ENCODE data around the gene CABP1. TPM values are rescaled to one million over a fixed set of nuclear protein-coding genes. Genes with fewer than 3 reads are reported as not detected.

The CABP1 gene
- total RNA-seq, 1 donor from 2014 or later = 0.47 TPM

DNA sequence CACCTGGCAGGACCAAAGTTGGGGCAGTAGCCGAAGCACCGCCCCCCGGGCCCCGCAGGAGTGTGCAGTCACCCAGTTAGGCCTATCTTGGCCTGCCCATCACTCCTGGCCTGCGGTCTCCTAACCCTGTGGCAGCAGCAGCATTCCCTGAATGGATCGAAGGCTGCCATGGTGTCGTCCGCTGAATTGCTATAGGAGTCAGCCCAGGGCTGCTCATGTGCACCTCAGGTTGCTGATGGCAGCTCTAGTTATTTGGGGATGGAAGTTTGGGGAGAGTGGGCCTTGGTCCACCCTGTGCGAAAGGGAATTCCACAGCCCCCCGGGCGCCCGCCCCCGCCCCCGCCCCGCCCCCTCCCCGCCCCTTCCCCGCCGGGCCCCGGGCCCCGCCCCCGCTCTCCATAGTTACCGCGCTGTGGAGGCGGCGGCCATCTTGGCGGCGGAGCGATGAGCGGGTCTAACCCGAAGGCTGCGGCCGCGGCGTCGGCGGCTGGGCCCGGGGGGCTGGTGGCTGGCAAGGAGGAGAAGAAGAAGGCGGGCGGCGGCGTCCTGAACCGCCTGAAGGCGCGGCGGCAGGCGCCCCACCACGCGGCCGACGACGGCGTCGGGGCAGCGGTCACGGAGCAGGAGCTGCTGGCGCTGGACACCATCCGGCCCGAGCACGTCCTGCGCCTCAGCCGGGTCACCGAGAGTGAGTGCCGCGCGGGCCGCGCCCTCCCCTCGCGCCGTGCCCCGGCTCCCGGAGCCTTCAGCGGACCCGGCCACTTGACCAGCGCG, 69.8 kb downstream of the CABP1 start, which contains the start of gene UNC119B:
Gene UNC119B, plus strand, starts transcription at position 428 of the 774 bp plus-strand sequence. Its CDS starts 17 bp downstream, at position 445.
- Histone ChIP-seq H3K27ac (peak within 1 kb of the TSS; percentile 51), H3K9ac (peak within 1 kb of the TSS; percentile 90), H3K27me3 (no peaks in the 10 kb centered on the region), H3K4me1 (peaks cover 20% of the 10 kb centered on the region), H3K9me3 (ENCODE audit: low read depth) (no peaks in the 10 kb centered on the region), H3K36me3 (no peaks in the 10 kb centered on the region), H3K4me3 (peak within 1 kb of the TSS; percentile 100), H3K4me2 (peak within 1 kb of the TSS; percentile 100), H2AFZ (replicated peaks) (peak within 1 kb of the TSS; percentile 95), H4K20me1 (ENCODE audit: low read depth) (peaks cover 43% of the 10 kb centered on the region), H3K79me2 (ENCODE audit: low read depth) (peaks cover 44% of the 10 kb centered on the region), H3F3A (ENCODE audit: low read depth) (peaks cover 14% of the 10 kb centered on the region)
- Mint-ChIP-seq H3K4me3 (peak within 1 kb of the TSS; percentile 89), H3K36me3 (peaks cover 10% of the 10 kb centered on the region), H3K27ac (peak within 1 kb of the TSS; percentile 97), H3K9me3 (no peaks in the 10 kb centered on the region), H3K27me3 (ENCODE audit: insufficient read depth, low read depth) (no peaks in the 10 kb centered on the region), H3K4me1 (peaks cover 26% of the 10 kb centered on the region)
- TF ChIP-seq, protein P1, sequence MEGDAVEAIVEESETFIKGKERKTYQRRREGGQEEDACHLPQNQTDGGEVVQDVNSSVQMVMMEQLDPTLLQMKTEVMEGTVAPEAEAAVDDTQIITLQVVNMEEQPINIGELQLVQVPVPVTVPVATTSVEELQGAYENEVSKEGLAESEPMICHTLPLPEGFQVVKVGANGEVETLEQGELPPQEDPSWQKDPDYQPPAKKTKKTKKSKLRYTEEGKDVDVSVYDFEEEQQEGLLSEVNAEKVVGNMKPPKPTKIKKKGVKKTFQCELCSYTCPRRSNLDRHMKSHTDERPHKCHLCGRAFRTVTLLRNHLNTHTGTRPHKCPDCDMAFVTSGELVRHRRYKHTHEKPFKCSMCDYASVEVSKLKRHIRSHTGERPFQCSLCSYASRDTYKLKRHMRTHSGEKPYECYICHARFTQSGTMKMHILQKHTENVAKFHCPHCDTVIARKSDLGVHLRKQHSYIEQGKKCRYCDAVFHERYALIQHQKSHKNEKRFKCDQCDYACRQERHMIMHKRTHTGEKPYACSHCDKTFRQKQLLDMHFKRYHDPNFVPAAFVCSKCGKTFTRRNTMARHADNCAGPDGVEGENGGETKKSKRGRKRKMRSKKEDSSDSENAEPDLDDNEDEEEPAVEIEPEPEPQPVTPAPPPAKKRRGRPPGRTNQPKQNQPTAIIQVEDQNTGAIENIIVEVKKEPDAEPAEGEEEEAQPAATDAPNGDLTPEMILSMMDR (IDR thresholded peaks at IDR 0.05) = no peak
- peak; percentile 30 for TF ChIP-seq EZH2 (IDR thresholded peaks at IDR 0.05)
- no peak for TF ChIP-seq EZH2phosphoT487 (IDR thresholded peaks at IDR 0.05)
- peak; percentile 90 for DNase-seq (ENCODE audit: low spot score)

DNA sequence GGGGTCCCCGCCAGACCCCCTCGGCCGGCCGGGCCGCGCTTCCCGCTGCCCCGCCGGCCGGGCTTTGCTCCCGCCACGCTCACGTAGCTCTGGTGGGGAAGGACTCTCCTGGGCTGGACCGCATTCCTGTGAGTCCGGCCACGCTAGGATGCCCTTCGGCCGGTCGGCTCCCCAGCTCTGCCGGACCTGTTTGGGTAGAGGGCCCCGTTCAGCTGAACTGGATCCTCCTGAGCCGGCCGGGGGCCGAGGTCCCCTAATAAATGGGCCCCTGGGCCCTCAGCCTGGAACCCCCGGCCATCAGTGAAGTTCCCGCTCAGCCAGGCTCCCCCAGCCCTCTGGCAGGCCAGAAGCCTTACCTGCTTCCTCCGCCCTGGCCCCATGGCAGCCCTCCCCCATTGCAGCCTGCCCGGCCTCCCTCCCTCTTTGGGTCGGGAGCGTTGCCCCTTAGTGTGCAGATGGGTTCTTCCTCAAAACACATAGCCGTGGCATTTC, 70.4 kb downstream of the CABP1 start:
- H3K27ac ChIP-seq = no peak overlapping the region
- H3K4me2 ChIP-seq = peak overlapping the region; percentile 100
- peak; percentile 65 for DNase-seq (ENCODE audit: low spot score)
- H3K4me1 Mint-ChIP-seq = peaks cover 26% of the 10 kb centered on the region
- H3K4me1 ChIP-seq = peaks cover 20% of the 10 kb centered on the region
- H3K36me3 ChIP-seq = no peaks in the 10 kb centered on the region
- no peaks in the 10 kb centered on the region for H3K9me3 Mint-ChIP-seq
- H3K36me3 Mint-ChIP-seq = peaks cover 11% of the 10 kb centered on the region
- H3K4me3 ChIP-seq = peak overlapping the region; percentile 100
- no peaks in the 10 kb centered on the region for H3K27me3 ChIP-seq
- H3K27ac Mint-ChIP-seq = peak overlapping the region; percentile 47
- peaks cover 49% of the 10 kb centered on the region for H3K79me2 ChIP-seq (ENCODE audit: low read depth)
- TF ChIP-seq EZH2phosphoT487 (IDR thresholded peaks at IDR 0.05) (no peak), EZH2 (IDR thresholded peaks at IDR 0.05) (peak; percentile 1)
- peaks cover 3% of the 10 kb centered on the region for H3K27me3 Mint-ChIP-seq (ENCODE audit: insufficient read depth, low read depth)
- peak overlapping the region; percentile 90 for H3K9ac ChIP-seq
- H4K20me1 ChIP-seq (ENCODE audit: low read depth) = peaks cover 47% of the 10 kb centered on the region
- peak overlapping the region; percentile 95 for H2AFZ ChIP-seq (replicated peaks)
- H3F3A ChIP-seq (ENCODE audit: low read depth) = peaks cover 14% of the 10 kb centered on the region
- H3K4me3 Mint-ChIP-seq = peak overlapping the region; percentile 89
- H3K9me3 ChIP-seq (ENCODE audit: low read depth) = no peaks in the 10 kb centered on the region

DNA sequence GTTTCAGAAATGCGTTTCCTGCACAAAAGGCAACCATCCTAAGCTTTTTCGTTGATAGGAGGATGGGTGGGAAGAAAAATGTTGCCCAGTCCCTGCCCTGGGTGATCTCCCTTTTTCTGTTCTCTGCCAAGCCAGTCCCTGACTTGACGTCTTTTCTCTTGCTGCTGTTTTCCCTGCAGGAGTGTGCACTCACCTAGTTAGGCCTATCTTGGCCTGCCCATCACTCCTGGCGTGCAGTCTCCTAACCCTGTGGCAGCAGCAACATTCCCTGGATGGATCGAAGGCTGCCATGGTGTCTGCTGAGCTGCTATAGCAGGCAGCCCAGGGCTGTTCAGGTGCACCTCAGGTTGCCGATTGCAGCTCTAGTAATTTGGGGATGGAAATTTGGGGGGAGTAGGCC, 71.0 kb downstream of the CABP1 start:
- Histone ChIP-seq H3K36me3 (no peaks in the 10 kb centered on the region), H3K9me3 (ENCODE audit: low read depth) (no peaks in the 10 kb centered on the region), H4K20me1 (ENCODE audit: low read depth) (peaks cover 53% of the 10 kb centered on the region), H3F3A (ENCODE audit: low read depth) (peaks cover 14% of the 10 kb centered on the region), H3K4me3 (peak overlapping the region; percentile 100), H3K4me2 (peak overlapping the region; percentile 100), H3K27me3 (no peaks in the 10 kb centered on the region), H2AFZ (replicated peaks) (no peak overlapping the region), H3K27ac (no peak overlapping the region), H3K79me2 (ENCODE audit: low read depth) (peaks cover 55% of the 10 kb centered on the region), H3K9ac (peak overlapping the region; percentile 90), H3K4me1 (peaks cover 20% of the 10 kb centered on the region)
- Mint-ChIP-seq H3K27ac (peak overlapping the region; percentile 47), H3K27me3 (ENCODE audit: insufficient read depth, low read depth) (peaks cover 3% of the 10 kb centered on the region), H3K36me3 (peaks cover 13% of the 10 kb centered on the region), H3K4me1 (peaks cover 28% of the 10 kb centered on the region), H3K9me3 (no peaks in the 10 kb centered on the region), H3K4me3 (peak overlapping the region; percentile 89)
- DNase-seq (ENCODE audit: low spot score) = peak; percentile 8
- TF ChIP-seq, protein P1 (IDR thresholded peaks at IDR 0.05) = no peak
- TF ChIP-seq EZH2 (IDR thresholded peaks at IDR 0.05) = no peak
- no peak for TF ChIP-seq EZH2phosphoT487 (IDR thresholded peaks at IDR 0.05)

Data from neural progenitor cell (in vitro differentiated cells).